B cell (primary cell): Measurements from ENCODE around the gene MEIKIN. TPM values are rescaled to one million over a fixed set of nuclear protein-coding genes. Genes with fewer than 3 reads are reported as not detected.

Experiments
- ATAC-seq: fragments of 200-7000 bp; cut with Tn5 transposase; one replicate; pipeline ENCODE4 v1.10.0; 2021; ENCODE audit warnings: low read depth, mild to moderate bottlenecking, moderate number of reproducible peaks, moderate library complexity
- CTCF ChIA-PET: fragments of 350-600 bp; sonication (Branson Sonifier 250); formaldehyde crosslinking; loops from one replicate; lab custom pipeline; 2021; ENCODE audit warnings: antibody characterized with exemption, inconsistent platforms; lab: Charles Lee
- POLR2A ChIA-PET: fragments of 350-600 bp; sonication (Branson Sonifier 250); formaldehyde crosslinking; loops from one replicate; lab custom pipeline; 2021; ENCODE audit warnings: antibody characterized with exemption; lab: Charles Lee
- DNase-seq: peaks from one replicate; pipeline ENCODE4 v3.0.0; 2013
- H2AFZ ChIP-seq: 2 replicates; pipeline ENCODE4 v1.6.1; 2012; ENCODE audit warnings: mild to moderate bottlenecking, low read depth, low read length; ENCODE audit not compliant: insufficient read depth, poor library complexity, severe bottlenecking
- H3K27ac ChIP-seq, 2 donors: 1 replicate in 1 of 2; 2 replicates in 1 of 2; pipeline ENCODE4 v1.5.1; 2012 to 2013; ENCODE audit warnings: low read length in 2 of 2, mild to moderate bottlenecking in 2 of 2, moderate library complexity in 1 of 2
- H3K27me3 ChIP-seq, 4 experiments: fragments of 200-600 bp in 1 of 4; sonication (generic) in 1 of 4; replicated peaks in 1 of 4; 1 replicate in 2 of 4; 2 replicates in 2 of 4; pipeline versions ENCODE4 v1.6.1 to v1.7.0; 2013 to 2016; ENCODE audit warnings: low read length in 3 of 4, mild to moderate bottlenecking in 2 of 4, mixed read lengths in 1 of 4, moderate library complexity in 1 of 4; ENCODE audit not compliant: insufficient read depth in 4 of 4, control insufficient read depth in 3 of 4; ENCODE audit errors: control extremely low read depth in 1 of 4
- H3K36me3 ChIP-seq, 2 experiments: replicated peaks in 1 of 2; 1 replicate in 1 of 2; 2 replicates in 1 of 2; pipeline versions ENCODE4 v1.6.1 to v1.7.1; 2013; ENCODE audit warnings: low read length in 1 of 2; ENCODE audit not compliant: insufficient read depth in 2 of 2, control insufficient read depth in 1 of 2; ENCODE audit errors: control extremely low read depth in 1 of 2, extremely low read depth in 1 of 2
- H3K4me1 ChIP-seq, 2 donors: fragments of 200-600 bp in 1 of 2; sonication (generic) in 1 of 2; 1 replicate in 1 of 2; 2 replicates in 1 of 2; pipeline versions ENCODE4 v1.5.1 to v1.6.1; 2013 to 2017; ENCODE audit warnings: low read length in 2 of 2; ENCODE audit not compliant: control insufficient read depth in 2 of 2, insufficient read depth in 2 of 2
- H3K4me2 ChIP-seq: replicated peaks from 2 replicates; pipeline ENCODE3; 2012; ENCODE audit warnings: mild to moderate bottlenecking, low read depth, low read length; ENCODE audit not compliant: poor library complexity, severe bottlenecking
- H3K4me3 ChIP-seq, 5 experiments: fragments of 200-600 bp in 1 of 5; sonication (generic) in 1 of 5; 1 replicate in 3 of 5; 2 replicates in 2 of 5; pipeline versions ENCODE4 v1.5.1 to v1.7.0; 2011 to 2016; ENCODE audit warnings: low read length in 4 of 5, mild to moderate bottlenecking in 4 of 5, low read depth in 2 of 5, control low read depth in 1 of 5, moderate library complexity in 1 of 5; ENCODE audit not compliant: insufficient read depth in 1 of 5; ENCODE audit errors: control extremely low read depth in 1 of 5, extremely low read depth in 1 of 5
- H3K79me2 ChIP-seq: fragments of 200-600 bp; sonication (generic); one replicate; pipeline ENCODE4 v1.6.0; 2016; ENCODE audit warnings: low read length; ENCODE audit not compliant: control insufficient read depth, insufficient read depth
- H3K9ac ChIP-seq: fragments of 200-600 bp; sonication (generic); 2 replicates; pipeline ENCODE4 v1.6.1; 2017; ENCODE audit warnings: mild to moderate bottlenecking, low read length, moderate library complexity
- H3K9me3 ChIP-seq, 3 donors: one replicate each; pipeline versions ENCODE4 v1.6.1 to v1.7.1; 2013; ENCODE audit warnings: low read length in 2 of 3; ENCODE audit not compliant: control insufficient read depth in 2 of 3, insufficient read depth in 1 of 3; ENCODE audit errors: control extremely low read depth in 1 of 3
- H4K20me1 ChIP-seq: 2 replicates; pipeline ENCODE4 v1.6.0; 2012; ENCODE audit warnings: mild to moderate bottlenecking, low read length; ENCODE audit not compliant: insufficient read depth, control insufficient read depth, poor library complexity, severe bottlenecking
- H3K27ac Mint-ChIP-seq: one replicate; pipeline ENCODE4 v1.8.0; 2021; ENCODE audit warnings: mixed read lengths
- H3K27me3 Mint-ChIP-seq: one replicate; pipeline ENCODE4 v1.8.0; 2021; ENCODE audit warnings: mixed read lengths
- H3K4me1 Mint-ChIP-seq: one replicate; pipeline ENCODE4 v1.8.0; 2021; ENCODE audit warnings: mixed read lengths
- H3K4me3 Mint-ChIP-seq: one replicate; pipeline ENCODE4 v1.8.0; 2021; ENCODE audit warnings: mixed read lengths
- H3K9me3 Mint-ChIP-seq: one replicate; pipeline ENCODE4 v1.8.0; 2022; ENCODE audit warnings: mixed read lengths; ENCODE audit not compliant: insufficient read depth
- EZH2 ChIP-seq: IDR thresholded peaks from 2 replicates; pipeline ENCODE4 v1.6.1; 2012; ENCODE audit warnings: borderline replicate concordance, low read depth, mild to moderate bottlenecking, moderate library complexity, low read length; ENCODE audit not compliant: insufficient read depth, poor library complexity, severe bottlenecking
- WGBS: methylation state at CpG from one replicate; pipeline ENCODE4 v1.1.5; 2013; ENCODE audit warnings: missing lambda C conversion rate; ENCODE audit not compliant: insufficient coverage; 5-methylcytosine and 5-hydroxymethylcytosine counted together
- intact Hi-C: fragments of 100-400 bp; cut with micrococcal nuclease; formaldehyde crosslinking; loops from one replicate; pipeline ENCODE4 v1.10.0; 2022
- polyA plus RNA-seq: library from polyadenylated mRNA; depleted of rRNA; stranded (reverse); fragments of >200 nt; gene quantifications from 2 replicates; pipeline ENCODE4 v1.2.3, GENCODE V29; 2012
- total RNA-seq, 2 donors: library from RNA; stranded (reverse); fragments of 120-200 nt in 1 of 2; gene quantifications; 1 replicate in 1 of 2; 2 replicates in 1 of 2; pipeline versions ENCODE4 v1.2.3 to v1.2.4, GENCODE V29; 2013 to 2022
- TF ChIP-seq, protein P1 (sequence below): fragments of 200-600 bp; IDR thresholded peaks from one replicate; pipeline ENCODE4 v1.8.0; 2022; ENCODE audit warnings: antibody characterized with exemption, mild to moderate bottlenecking

MEIKIN gene
- total and polyA plus RNA-seq, 2 donors (not counting 1 experiment from before 2014, with no cell fraction given), result not detected

- Histone ChIP-seq H4K20me1 (no peaks in the 10 kb centered on the region), H3K9ac (no peak overlapping the region), H3K4me1 (peaks cover 0 to 6% of the 10 kb centered on the region in 2 donors), H3K4me3 (no peak overlapping the region), H3K27me3 (peaks cover 0 to 4% (median 0%) of the 10 kb centered on the region in 4 experiments), H3K9me3 (no peaks in the 10 kb centered on the region), H3K4me2 (no peak overlapping the region), H3K27ac (no peak overlapping the region), H3K36me3 (no peaks in the 10 kb centered on the region), H2AFZ (no peak overlapping the region), H3K79me2 (no peaks in the 10 kb centered on the region)
- Mint-ChIP-seq H3K27ac (no peak overlapping the region), H3K4me1 (peaks cover 7% of the 10 kb centered on the region), H3K9me3 (no peaks in the 10 kb centered on the region), H3K27me3 (no peaks in the 10 kb centered on the region), H3K4me3 (no peak overlapping the region)
- intact Hi-C loops, result no loop called here
- DNase-seq, result no peak
- TF ChIP-seq, protein P1, sequence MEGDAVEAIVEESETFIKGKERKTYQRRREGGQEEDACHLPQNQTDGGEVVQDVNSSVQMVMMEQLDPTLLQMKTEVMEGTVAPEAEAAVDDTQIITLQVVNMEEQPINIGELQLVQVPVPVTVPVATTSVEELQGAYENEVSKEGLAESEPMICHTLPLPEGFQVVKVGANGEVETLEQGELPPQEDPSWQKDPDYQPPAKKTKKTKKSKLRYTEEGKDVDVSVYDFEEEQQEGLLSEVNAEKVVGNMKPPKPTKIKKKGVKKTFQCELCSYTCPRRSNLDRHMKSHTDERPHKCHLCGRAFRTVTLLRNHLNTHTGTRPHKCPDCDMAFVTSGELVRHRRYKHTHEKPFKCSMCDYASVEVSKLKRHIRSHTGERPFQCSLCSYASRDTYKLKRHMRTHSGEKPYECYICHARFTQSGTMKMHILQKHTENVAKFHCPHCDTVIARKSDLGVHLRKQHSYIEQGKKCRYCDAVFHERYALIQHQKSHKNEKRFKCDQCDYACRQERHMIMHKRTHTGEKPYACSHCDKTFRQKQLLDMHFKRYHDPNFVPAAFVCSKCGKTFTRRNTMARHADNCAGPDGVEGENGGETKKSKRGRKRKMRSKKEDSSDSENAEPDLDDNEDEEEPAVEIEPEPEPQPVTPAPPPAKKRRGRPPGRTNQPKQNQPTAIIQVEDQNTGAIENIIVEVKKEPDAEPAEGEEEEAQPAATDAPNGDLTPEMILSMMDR, result no peak
- TF ChIP-seq EZH2, result no peak
- ATAC-seq, result no peak
- POLR2A ChIA-PET, result no interaction called here
- 85% methylated on average over 3 of the region's 4 CpGs for WGBS
- CTCF ChIA-PET, result interaction anchor here (0.8 to 1.1 kb wide), 3 partner anchors 194 to 204 kb away, joined by 3 to 4 read pairs (median 3); no protein-coding TSS in a partner anchor
Observed at GRCh38 chr5:131812371-131813160, 132.9 kb downstream of the MEIKIN start.
